Measurements from ENCODE around the gene L3MBTL3.

DNA sequence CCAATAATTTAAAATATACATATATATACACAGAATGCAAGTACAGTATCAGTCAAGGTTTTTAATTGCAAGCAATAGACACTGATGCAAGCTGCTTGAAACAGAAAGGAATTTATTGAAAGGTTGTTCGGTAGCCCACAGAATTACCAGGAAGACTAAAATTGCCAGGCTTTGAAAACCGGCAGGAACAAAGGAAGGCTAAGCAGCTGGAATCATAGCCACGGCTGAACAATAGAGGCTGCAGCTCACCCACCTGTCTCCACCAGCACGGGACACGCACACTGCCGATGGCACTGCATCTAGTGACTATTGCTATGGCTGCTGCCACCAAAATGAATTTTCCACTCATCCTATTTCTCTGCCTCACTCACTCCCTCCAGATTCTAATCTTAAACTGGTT, 22.0 kb upstream of the L3MBTL3 start:
- TF ChIP-seq EP300 (IDR thresholded peaks at IDR 0.05) (no peak), POLR2A (IDR thresholded peaks at IDR 0.05) (no peak)
